B cell (primary cell): ENCODE measurements around the gene LRP1. TPM values are rescaled to one million over a fixed set of nuclear protein-coding genes. Genes with fewer than 3 reads are reported as not detected.

ENCODE experiments used
- ATAC-seq: fragments of 200-7000 bp; cut with Tn5 transposase; one replicate; pipeline ENCODE4 v1.10.0; 2021; ENCODE audit warnings: low read depth, mild to moderate bottlenecking, moderate number of reproducible peaks, moderate library complexity
- CTCF ChIA-PET: fragments of 350-600 bp; sonication (Branson Sonifier 250); formaldehyde crosslinking; loops from one replicate; lab custom pipeline; 2021; ENCODE audit warnings: antibody characterized with exemption, inconsistent platforms; lab: Charles Lee
- POLR2A ChIA-PET: fragments of 350-600 bp; sonication (Branson Sonifier 250); formaldehyde crosslinking; loops from one replicate; lab custom pipeline; 2021; ENCODE audit warnings: antibody characterized with exemption; lab: Charles Lee
- DNase-seq: peaks from one replicate; pipeline ENCODE4 v3.0.0; 2013
- H2AFZ ChIP-seq: 2 replicates; pipeline ENCODE4 v1.6.1; 2012; ENCODE audit warnings: mild to moderate bottlenecking, low read depth, low read length; ENCODE audit not compliant: insufficient read depth, poor library complexity, severe bottlenecking
- H3K27ac ChIP-seq, 2 donors: 1 replicate in 1 of 2; 2 replicates in 1 of 2; pipeline ENCODE4 v1.5.1; 2012 to 2013; ENCODE audit warnings: low read length in 2 of 2, mild to moderate bottlenecking in 2 of 2, moderate library complexity in 1 of 2
- H3K27me3 ChIP-seq, 4 experiments: fragments of 200-600 bp in 1 of 4; sonication (generic) in 1 of 4; replicated peaks in 1 of 4; 1 replicate in 2 of 4; 2 replicates in 2 of 4; pipeline versions ENCODE4 v1.6.1 to v1.7.0; 2013 to 2016; ENCODE audit warnings: low read length in 3 of 4, mild to moderate bottlenecking in 2 of 4, mixed read lengths in 1 of 4, moderate library complexity in 1 of 4; ENCODE audit not compliant: insufficient read depth in 4 of 4, control insufficient read depth in 3 of 4; ENCODE audit errors: control extremely low read depth in 1 of 4
- H3K36me3 ChIP-seq, 2 experiments: replicated peaks in 1 of 2; 1 replicate in 1 of 2; 2 replicates in 1 of 2; pipeline versions ENCODE4 v1.6.1 to v1.7.1; 2013; ENCODE audit warnings: low read length in 1 of 2; ENCODE audit not compliant: insufficient read depth in 2 of 2, control insufficient read depth in 1 of 2; ENCODE audit errors: control extremely low read depth in 1 of 2, extremely low read depth in 1 of 2
- H3K4me1 ChIP-seq, 2 donors: fragments of 200-600 bp in 1 of 2; sonication (generic) in 1 of 2; 1 replicate in 1 of 2; 2 replicates in 1 of 2; pipeline versions ENCODE4 v1.5.1 to v1.6.1; 2013 to 2017; ENCODE audit warnings: low read length in 2 of 2; ENCODE audit not compliant: control insufficient read depth in 2 of 2, insufficient read depth in 2 of 2
- H3K4me2 ChIP-seq: replicated peaks from 2 replicates; pipeline ENCODE3; 2012; ENCODE audit warnings: mild to moderate bottlenecking, low read depth, low read length; ENCODE audit not compliant: poor library complexity, severe bottlenecking
- H3K4me3 ChIP-seq, 5 experiments: fragments of 200-600 bp in 1 of 5; sonication (generic) in 1 of 5; 1 replicate in 3 of 5; 2 replicates in 2 of 5; pipeline versions ENCODE4 v1.5.1 to v1.7.0; 2011 to 2016; ENCODE audit warnings: low read length in 4 of 5, mild to moderate bottlenecking in 4 of 5, low read depth in 2 of 5, control low read depth in 1 of 5, moderate library complexity in 1 of 5; ENCODE audit not compliant: insufficient read depth in 1 of 5; ENCODE audit errors: control extremely low read depth in 1 of 5, extremely low read depth in 1 of 5
- H3K79me2 ChIP-seq: fragments of 200-600 bp; sonication (generic); one replicate; pipeline ENCODE4 v1.6.0; 2016; ENCODE audit warnings: low read length; ENCODE audit not compliant: control insufficient read depth, insufficient read depth
- H3K9ac ChIP-seq: fragments of 200-600 bp; sonication (generic); 2 replicates; pipeline ENCODE4 v1.6.1; 2017; ENCODE audit warnings: mild to moderate bottlenecking, low read length, moderate library complexity
- H3K9me3 ChIP-seq, 3 donors: one replicate each; pipeline versions ENCODE4 v1.6.1 to v1.7.1; 2013; ENCODE audit warnings: low read length in 2 of 3; ENCODE audit not compliant: control insufficient read depth in 2 of 3, insufficient read depth in 1 of 3; ENCODE audit errors: control extremely low read depth in 1 of 3
- H4K20me1 ChIP-seq: 2 replicates; pipeline ENCODE4 v1.6.0; 2012; ENCODE audit warnings: mild to moderate bottlenecking, low read length; ENCODE audit not compliant: insufficient read depth, control insufficient read depth, poor library complexity, severe bottlenecking
- H3K27ac Mint-ChIP-seq: one replicate; pipeline ENCODE4 v1.8.0; 2021; ENCODE audit warnings: mixed read lengths
- H3K27me3 Mint-ChIP-seq: one replicate; pipeline ENCODE4 v1.8.0; 2021; ENCODE audit warnings: mixed read lengths
- H3K4me1 Mint-ChIP-seq: one replicate; pipeline ENCODE4 v1.8.0; 2021; ENCODE audit warnings: mixed read lengths
- H3K4me3 Mint-ChIP-seq: one replicate; pipeline ENCODE4 v1.8.0; 2021; ENCODE audit warnings: mixed read lengths
- H3K9me3 Mint-ChIP-seq: one replicate; pipeline ENCODE4 v1.8.0; 2022; ENCODE audit warnings: mixed read lengths; ENCODE audit not compliant: insufficient read depth
- CTCF ChIP-seq: fragments of 200-600 bp; IDR thresholded peaks from one replicate; pipeline ENCODE4 v1.8.0; 2022; ENCODE audit warnings: antibody characterized with exemption, mild to moderate bottlenecking
- EZH2 ChIP-seq: IDR thresholded peaks from 2 replicates; pipeline ENCODE4 v1.6.1; 2012; ENCODE audit warnings: borderline replicate concordance, low read depth, mild to moderate bottlenecking, moderate library complexity, low read length; ENCODE audit not compliant: insufficient read depth, poor library complexity, severe bottlenecking
- WGBS: methylation state at CpG from one replicate; pipeline ENCODE4 v1.1.5; 2013; ENCODE audit warnings: missing lambda C conversion rate; ENCODE audit not compliant: insufficient coverage; 5-methylcytosine and 5-hydroxymethylcytosine counted together
- intact Hi-C: fragments of 100-400 bp; cut with micrococcal nuclease; formaldehyde crosslinking; loops from one replicate; pipeline ENCODE4 v1.10.0; 2022
- polyA plus RNA-seq: library from polyadenylated mRNA; depleted of rRNA; stranded (reverse); fragments of >200 nt; gene quantifications from 2 replicates; pipeline ENCODE4 v1.2.3, GENCODE V29; 2012
- total RNA-seq, 2 donors: library from RNA; stranded (reverse); fragments of 120-200 nt in 1 of 2; gene quantifications; 1 replicate in 1 of 2; 2 replicates in 1 of 2; pipeline versions ENCODE4 v1.2.3 to v1.2.4, GENCODE V29; 2013 to 2022

LRP1 gene
- total and polyA plus RNA-seq, 2 donors (not counting 1 experiment from before 2014, with no cell fraction given): 2.0 to 4.1 TPM

GRCh38 chr12:57087691-57088353 is 40.5 kb upstream of the LRP1 start:
- H3K4me1 Mint-ChIP-seq: peaks cover 50% of the 10 kb centered on the region

More at GRCh38 chr12:57087691-57088353, 40.5 kb upstream of the LRP1 start:
- Histone ChIP-seq H3K4me1 (peaks cover 11 to 33% of the 10 kb centered on the region in 2 donors), H3K27me3 (no peaks in the 10 kb centered on the region), H2AFZ (peak overlapping the region; percentile 61), H3K4me2 (peak overlapping the region; percentile 90), H3K36me3 (peaks cover 0 to 8% of the 10 kb centered on the region in 2 experiments), H3K79me2 (peaks cover 16% of the 10 kb centered on the region), H3K9me3 (no peaks in the 10 kb centered on the region), H3K9ac (peak overlapping the region; percentile 96), H4K20me1 (no peaks in the 10 kb centered on the region), H3K27ac (peak overlapping the region; percentile 98 to 99), H3K4me3 (peak overlapping the region; percentile 75 to 100 (median 77))
- ChIA-PET POLR2A (interaction anchor here (0.7 to 4.8 kb wide), 8 partner anchors 9 to 400 kb away, joined by 3 to 139 read pairs (median 8); partner anchors contain the start of genes NEMP1, PTGES3 and STAT6), CTCF (interaction anchor here (15.0 to 18.5 kb wide), 2 partner anchors 13 to 19 kb away, joined by 246 to 406 read pairs; partner anchors contain the start of genes NEMP1 and STAT6)
- no peaks in the 10 kb centered on the region for H3K27me3 Mint-ChIP-seq
- peak; percentile 44 for ATAC-seq
- intact Hi-C loops: loop anchor here (1.0 to 10.0 kb wide), 8 partner anchors 9 to 667 kb away; partner anchors contain the start of genes BAZ2A, CDK4, DDIT3 and LRP1
- no peaks in the 10 kb centered on the region for H3K9me3 Mint-ChIP-seq
- peak overlapping the region; percentile 91 for H3K27ac Mint-ChIP-seq
- peak overlapping the region; percentile 92 for H3K4me3 Mint-ChIP-seq
- DNase-seq: peak; percentile 89
- WGBS: 1% methylated on average over 26 of the region's 37 CpGs
- TF ChIP-seq CTCF (no peak), EZH2 (no peak)
